A549 (cell line): ENCODE data around the gene RPS2.

Experiments
- CEBPB ChIP-seq, 2 experiments: fragments of >200 bp in 1 of 2; sonication (Bioruptor Twin) in 1 of 2; formaldehyde crosslinking in 1 of 2; IDR thresholded peaks; 2 replicates each; pipeline ENCODE4 v1.6.1; 2012 to 2016
- CHD2 ChIP-seq: fragments of 150-350 bp; IDR thresholded peaks from 2 replicates; pipeline ENCODE4 v1.6.1; 2014; ENCODE audit warnings: low read length; ENCODE audit not compliant: partially characterized antibody
- CHD4 ChIP-seq: fragments of 200-600 bp; sonication (generic); IDR thresholded peaks from 2 replicates; pipeline ENCODE4 v1.6.1; 2016; ENCODE audit warnings: antibody characterized with exemption, mild to moderate bottlenecking, borderline replicate concordance
- CTCF ChIP-seq: fragments of >200 bp; sonication (Bioruptor Twin); formaldehyde crosslinking; IDR thresholded peaks from 3 replicates; pipeline ENCODE4 v1.5.1; 2016
- FOXS1 ChIP-seq: fragments of 250-450 bp; sonication (Bioruptor Pico); IDR thresholded peaks from 2 replicates; pipeline ENCODE4 v1.5.0; 2020; ENCODE audit warnings: mild to moderate bottlenecking, moderate library complexity
- HDAC2 ChIP-seq: fragments of 200-600 bp; sonication (generic); IDR thresholded peaks from 2 replicates; pipeline ENCODE4 v1.6.1; 2016
- NR3C1 ChIP-seq: fragments of >200 bp; sonication (Bioruptor Twin); formaldehyde crosslinking; IDR thresholded peaks from 3 replicates; pipeline ENCODE4 v1.6.1; 2017
- POLR2A ChIP-seq: IDR thresholded peaks from 2 replicates; pipeline ENCODE4 v1.6.1; 2012; ENCODE audit warnings: mild to moderate bottlenecking, low read length
- POLR2AphosphoS2 ChIP-seq: conservative IDR thresholded peaks from 2 replicates; pipeline ENCODE4 v1.6.1; 2012; ENCODE audit warnings: low read length, improper control_type of control experiment, inconsistent platforms
- RAD21 ChIP-seq, 2 experiments: fragments of >200 bp in 1 of 2; sonication (Bioruptor Twin) in 1 of 2; formaldehyde crosslinking in 1 of 2; IDR thresholded peaks in 1 of 2; conservative IDR thresholded peaks in 1 of 2; 2 replicates in 1 of 2; 3 replicates in 1 of 2; pipeline ENCODE4 v1.6.1; 2012 to 2018; ENCODE audit warnings: inconsistent platforms in 1 of 2
- ZFP36 ChIP-seq: fragments of 450-650 bp; IDR thresholded peaks from 2 replicates; pipeline ENCODE4 v1.6.1; 2014; ENCODE audit warnings: borderline replicate concordance; ENCODE audit not compliant: partially characterized antibody

GRCh38 chr16:1987198-1987597 is 22.6 kb upstream of the RPS2 start:
- no peak for TF ChIP-seq CTCF
- no peak for TF ChIP-seq POLR2A
- TF ChIP-seq CEBPB (IDR thresholded peaks at IDR 0.05), result no peak
- no peak for TF ChIP-seq POLR2AphosphoS2
- TF ChIP-seq FOXS1 (CRISPR knock-in tag), result no peak
- no peak for TF ChIP-seq CHD4
- TF ChIP-seq RAD21 (conservative IDR thresholded peaks at IDR 0.05 in 1 of 2, IDR thresholded peaks at IDR 0.05 in 1 of 2), result no peak
- no peak for TF ChIP-seq CHD2
- TF ChIP-seq ZFP36, result no peak
- TF ChIP-seq HDAC2, result no peak
- TF ChIP-seq NR3C1, result no peak
